ENCODE results near the gene WSCD2. TPM values are rescaled to one million over a fixed set of nuclear protein-coding genes. Genes with fewer than 3 reads are reported as not detected.

The WSCD2 gene
- total and polyA plus RNA-seq, 3 experiments from 2014 or later, result 0.39 TPM; not detected in 2

DNA sequence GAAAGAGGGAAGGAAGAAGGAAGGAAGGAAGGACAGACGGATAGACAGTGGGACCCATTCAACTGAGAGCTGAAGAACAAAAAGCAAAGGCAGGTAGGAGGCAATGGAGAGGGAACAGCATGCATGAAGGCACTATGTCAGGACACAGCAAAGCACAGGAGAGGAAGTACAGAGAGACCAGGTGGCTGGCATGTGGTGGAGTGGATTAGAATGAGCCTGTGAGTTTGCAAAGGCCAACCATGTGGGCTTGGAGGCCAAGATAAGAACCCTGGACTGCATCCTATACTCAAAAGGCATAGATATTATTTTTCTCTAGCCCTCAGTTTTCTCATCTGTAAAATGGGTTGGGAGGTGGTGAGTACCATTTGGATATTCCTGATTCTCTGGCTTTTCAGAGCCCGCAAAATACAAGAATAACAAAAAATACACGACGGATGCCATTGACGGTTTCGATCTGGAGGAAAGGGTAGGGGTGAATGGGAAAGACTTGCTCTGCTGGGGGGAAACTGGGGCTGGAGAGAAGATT, 102.9 kb downstream of the WSCD2 start:
- H3K4me1 ChIP-seq (ENCODE audit: insufficient read depth, low read length), result no peaks in the 10 kb centered on the region
- peaks cover 14 to 18% of the 10 kb centered on the region in 2 donors for H3K27me3 Mint-ChIP-seq
- ChIA-PET CTCF (no interaction called here), POLR2A (no interaction called here)
- H3K36me3 ChIP-seq (ENCODE audit: insufficient read depth, low read length), result no peaks in the 10 kb centered on the region
- no peaks in the 10 kb centered on the region for H3K9me3 ChIP-seq (ENCODE audit: low read length)
- no peaks in the 10 kb centered on the region for H3K4me1 Mint-ChIP-seq
- H3K4me3 Mint-ChIP-seq, result no peak overlapping the region
- no peaks in the 10 kb centered on the region for H3K27me3 ChIP-seq (ENCODE audit: insufficient read depth, low read length, poor library complexity, severe bottlenecking)
- no peak overlapping the region for H3K27ac ChIP-seq (ENCODE audit: low read depth, low read length)
- H3K9me3 Mint-ChIP-seq, result no peaks in the 10 kb centered on the region
- H3K27ac Mint-ChIP-seq, result no peak overlapping the region
- no peak for DNase-seq
- H3K4me3 ChIP-seq (ENCODE audit: low read length), result no peak overlapping the region
- no peaks in the 10 kb centered on the region for H3K36me3 Mint-ChIP-seq

DNA sequence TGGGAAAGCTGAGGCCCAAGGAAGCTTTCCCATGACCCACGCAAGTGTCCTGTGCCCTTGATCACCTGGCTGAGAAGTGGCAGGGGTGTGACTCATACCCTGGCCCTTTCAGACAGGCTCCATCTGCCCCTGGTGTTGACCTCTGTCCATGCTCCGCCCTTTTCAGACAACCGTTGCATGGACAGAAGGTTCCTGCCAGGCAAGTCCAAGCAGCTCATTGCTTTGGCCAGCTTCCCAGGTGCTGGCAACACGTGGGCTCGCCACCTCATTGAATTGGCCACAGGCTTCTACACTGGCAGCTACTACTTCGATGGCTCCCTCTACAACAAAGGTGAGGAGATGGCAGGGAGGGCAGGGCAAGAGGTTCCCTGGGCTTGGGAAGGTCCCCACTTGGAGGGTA, 103.5 kb downstream of the WSCD2 start:
- no peaks in the 10 kb centered on the region for H3K27me3 ChIP-seq (ENCODE audit: insufficient read depth, low read length, poor library complexity, severe bottlenecking)
- DNase-seq, result no peak
- no peaks in the 10 kb centered on the region for H3K36me3 ChIP-seq (ENCODE audit: insufficient read depth, low read length)
- H3K4me3 Mint-ChIP-seq, result no peak overlapping the region
- H3K4me1 Mint-ChIP-seq, result no peaks in the 10 kb centered on the region
- H3K27ac Mint-ChIP-seq, result no peak overlapping the region
- H3K9me3 Mint-ChIP-seq, result no peaks in the 10 kb centered on the region
- CTCF ChIA-PET, result no interaction called here
- H3K36me3 Mint-ChIP-seq, result no peaks in the 10 kb centered on the region
- POLR2A ChIA-PET, result no interaction called here
- no peak overlapping the region for H3K27ac ChIP-seq (ENCODE audit: low read depth, low read length)
- H3K4me1 ChIP-seq (ENCODE audit: insufficient read depth, low read length), result no peaks in the 10 kb centered on the region
- H3K27me3 Mint-ChIP-seq, result peaks cover 18 to 19% of the 10 kb centered on the region in 2 donors
- H3K4me3 ChIP-seq (ENCODE audit: low read length), result no peak overlapping the region
- H3K9me3 ChIP-seq (ENCODE audit: low read length), result no peaks in the 10 kb centered on the region

DNA sequence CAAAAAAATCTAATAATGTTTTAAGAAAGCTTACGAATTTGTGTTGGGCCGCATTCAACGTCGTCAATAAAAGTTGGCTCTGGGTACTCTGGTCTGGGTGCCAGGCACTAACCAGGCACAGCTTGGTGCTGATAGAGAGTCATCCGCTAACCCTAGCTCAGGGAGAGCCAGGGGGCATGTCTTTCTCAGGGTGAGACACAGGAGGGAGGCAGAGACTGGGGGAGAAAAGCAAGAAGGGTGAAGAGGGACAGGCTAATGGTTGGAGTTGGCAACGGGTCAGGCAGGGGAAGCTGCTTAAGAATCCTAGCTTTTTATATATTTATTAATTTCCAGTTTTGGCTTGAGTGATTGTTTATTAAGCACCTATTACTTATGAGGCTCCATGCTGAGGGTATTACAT, 105.1 kb downstream of the WSCD2 start:
- ChIA-PET CTCF (no interaction called here), POLR2A (no interaction called here)
- Mint-ChIP-seq H3K27me3 (peaks cover 28 to 35% of the 10 kb centered on the region in 2 donors), H3K9me3 (no peaks in the 10 kb centered on the region), H3K27ac (peak overlapping the region in 1 of 8 donors; percentile 88), H3K36me3 (no peaks in the 10 kb centered on the region), H3K4me3 (no peak overlapping the region), H3K4me1 (peaks cover 0 to under 1% (median 0%) of the 10 kb centered on the region in 3 donors)
- no peak overlapping the region for H3K4me3 ChIP-seq (ENCODE audit: low read length)
- no peak for DNase-seq
- no peaks in the 10 kb centered on the region for H3K27me3 ChIP-seq (ENCODE audit: insufficient read depth, low read length, poor library complexity, severe bottlenecking)
- H3K4me1 ChIP-seq (ENCODE audit: insufficient read depth, low read length), result no peaks in the 10 kb centered on the region
- H3K36me3 ChIP-seq (ENCODE audit: insufficient read depth, low read length), result no peaks in the 10 kb centered on the region
- no peak overlapping the region for H3K27ac ChIP-seq (ENCODE audit: low read depth, low read length)
- H3K9me3 ChIP-seq (ENCODE audit: low read length), result no peaks in the 10 kb centered on the region

DNA sequence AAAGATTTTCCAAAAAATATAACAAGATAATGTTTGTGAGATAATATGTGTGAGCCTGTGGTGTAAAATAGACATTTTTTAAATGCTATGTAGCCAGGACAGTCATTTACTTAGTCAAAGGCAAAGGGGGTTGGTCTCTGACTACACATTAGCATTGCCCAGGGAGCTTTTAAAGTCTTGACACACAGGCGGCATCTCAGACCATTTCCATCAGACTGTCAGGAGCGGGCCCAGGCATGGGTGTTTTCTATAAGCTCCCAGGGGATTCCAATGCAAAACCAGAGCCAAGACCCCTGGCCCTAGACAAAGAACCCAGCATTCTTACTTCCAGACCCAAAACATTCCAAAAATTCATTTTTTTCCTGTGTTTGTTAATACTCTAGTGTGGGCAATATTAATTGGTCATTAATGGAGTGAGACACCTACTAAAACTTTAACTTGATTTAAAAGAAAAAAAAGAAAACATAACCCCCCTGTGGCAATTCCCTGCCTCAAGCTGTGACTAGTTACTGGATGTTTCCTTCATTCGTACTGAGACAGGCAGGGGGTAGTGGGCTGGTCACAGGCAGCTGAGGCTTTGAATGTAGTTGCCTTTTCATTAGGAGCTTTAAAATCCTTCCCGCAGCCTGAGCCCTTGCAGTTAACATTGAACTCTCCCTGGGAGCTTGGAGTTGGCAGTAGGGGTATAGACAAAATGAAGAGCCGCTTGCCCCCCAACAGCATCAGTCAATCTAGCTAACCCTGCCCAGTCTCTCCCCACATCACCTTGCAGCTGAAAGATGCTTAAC, 106.3 kb downstream of the WSCD2 start:
- H3K4me3 Mint-ChIP-seq, result no peak overlapping the region
- ChIA-PET CTCF (no interaction called here), POLR2A (no interaction called here)

DNA sequence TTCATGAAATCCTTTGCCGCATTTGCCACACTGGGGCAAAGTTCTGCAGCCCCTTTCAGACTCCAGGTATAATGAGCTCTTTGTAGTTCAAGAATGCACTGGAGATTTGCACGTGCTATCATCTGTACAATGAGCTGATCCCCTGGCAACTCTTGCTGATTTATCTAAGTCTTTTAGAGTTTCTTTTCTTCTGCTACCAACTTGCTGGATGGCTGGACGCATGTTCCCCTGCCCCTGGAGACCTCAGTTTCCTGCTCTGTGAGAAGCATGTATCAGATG, 106.8 kb downstream of the WSCD2 start:
- CTCF ChIA-PET, result no interaction called here
- H3K27me3 Mint-ChIP-seq, result peaks cover 34 to 36% of the 10 kb centered on the region in 2 donors

More for the DNA sequence above, 106.3 kb downstream of the WSCD2 start:
- no peak for DNase-seq
- Mint-ChIP-seq H3K27me3 (peaks cover 37 to 38% of the 10 kb centered on the region in 2 donors), H3K36me3 (no peaks in the 10 kb centered on the region), H3K27ac (no peak overlapping the region), H3K4me1 (peaks cover 0 to 4% (median 0%) of the 10 kb centered on the region in 3 donors), H3K9me3 (no peaks in the 10 kb centered on the region)
- H3K4me1 ChIP-seq (ENCODE audit: insufficient read depth, low read length), result no peaks in the 10 kb centered on the region
- no peaks in the 10 kb centered on the region for H3K9me3 ChIP-seq (ENCODE audit: low read length)
- H3K27ac ChIP-seq (ENCODE audit: low read depth, low read length), result no peak overlapping the region
- no peaks in the 10 kb centered on the region for H3K27me3 ChIP-seq (ENCODE audit: insufficient read depth, low read length, poor library complexity, severe bottlenecking)
- H3K4me3 ChIP-seq (ENCODE audit: low read length), result no peak overlapping the region
- no peaks in the 10 kb centered on the region for H3K36me3 ChIP-seq (ENCODE audit: insufficient read depth, low read length)

DNA sequence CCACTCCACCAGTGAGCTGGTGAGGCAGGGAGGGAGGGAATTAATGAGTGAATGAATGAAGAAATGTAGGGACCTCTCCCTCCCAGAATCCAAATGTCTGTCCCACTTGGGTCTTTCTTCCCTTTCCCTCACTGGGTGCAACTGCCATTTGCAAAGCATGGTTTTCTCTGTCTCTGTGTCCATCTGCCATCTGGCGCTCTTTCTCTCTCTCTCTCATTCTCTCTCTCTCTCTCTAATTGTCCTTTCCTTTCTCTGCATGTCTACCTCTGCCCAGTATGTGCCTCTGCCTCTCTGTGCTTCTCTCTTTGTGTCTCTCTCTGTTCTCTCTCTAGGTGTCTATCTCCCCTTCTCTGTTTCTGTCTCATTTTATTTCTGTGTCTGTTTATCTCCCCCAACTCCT, 107.3 kb downstream of the WSCD2 start:
- CTCF ChIA-PET, result no interaction called here
- peaks cover 0 to 4% (median 0%) of the 10 kb centered on the region in 3 donors for H3K4me1 Mint-ChIP-seq
- no peaks in the 10 kb centered on the region for H3K36me3 Mint-ChIP-seq

More for the DNA sequence above, 106.8 kb downstream of the WSCD2 start:
- Mint-ChIP-seq H3K4me3 (no peak overlapping the region), H3K9me3 (no peaks in the 10 kb centered on the region), H3K4me1 (peaks cover 0 to 4% (median 0%) of the 10 kb centered on the region in 3 donors), H3K27ac (no peak overlapping the region), H3K36me3 (no peaks in the 10 kb centered on the region)
- POLR2A ChIA-PET, result no interaction called here
- Histone ChIP-seq H3K4me3 (ENCODE audit: low read length) (no peak overlapping the region), H3K27me3 (ENCODE audit: insufficient read depth, low read length, poor library complexity, severe bottlenecking) (no peaks in the 10 kb centered on the region), H3K9me3 (ENCODE audit: low read length) (no peaks in the 10 kb centered on the region), H3K4me1 (ENCODE audit: insufficient read depth, low read length) (no peaks in the 10 kb centered on the region), H3K27ac (ENCODE audit: low read depth, low read length) (no peak overlapping the region), H3K36me3 (ENCODE audit: insufficient read depth, low read length) (no peaks in the 10 kb centered on the region)
- DNase-seq, result no peak

DNA sequence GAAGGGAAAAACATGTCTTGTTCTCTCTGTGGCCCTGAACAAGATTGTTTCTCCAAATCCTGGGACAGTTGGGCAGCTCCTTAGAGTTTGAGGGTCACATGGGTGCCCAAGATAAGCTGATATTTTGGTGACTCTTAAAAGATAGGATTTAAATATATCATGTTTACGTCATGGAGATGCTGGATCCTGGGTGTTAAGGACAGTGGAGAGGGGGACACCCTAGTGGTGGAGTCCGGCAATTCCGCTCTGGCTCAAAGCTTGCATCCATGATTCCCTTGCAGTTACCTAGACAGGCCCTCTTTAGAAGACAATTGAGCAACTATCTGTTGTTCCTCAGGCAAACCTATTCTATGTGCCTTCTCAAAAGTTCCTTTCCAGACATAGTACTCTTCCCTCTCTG, 108.2 kb downstream of the WSCD2 start:
- Mint-ChIP-seq H3K4me3 (no peak overlapping the region), H3K4me1 (peaks cover 0 to 4% (median 0%) of the 10 kb centered on the region in 3 donors), H3K9me3 (no peaks in the 10 kb centered on the region), H3K27ac (no peak overlapping the region), H3K27me3 (peaks cover 28 to 34% of the 10 kb centered on the region in 2 donors), H3K36me3 (no peaks in the 10 kb centered on the region)
- no peaks in the 10 kb centered on the region for H3K27me3 ChIP-seq (ENCODE audit: insufficient read depth, low read length, poor library complexity, severe bottlenecking)
- H3K9me3 ChIP-seq (ENCODE audit: low read length), result no peaks in the 10 kb centered on the region
- H3K36me3 ChIP-seq (ENCODE audit: insufficient read depth, low read length), result no peaks in the 10 kb centered on the region
- CTCF ChIA-PET, result no interaction called here
- no peaks in the 10 kb centered on the region for H3K4me1 ChIP-seq (ENCODE audit: insufficient read depth, low read length)
- H3K4me3 ChIP-seq (ENCODE audit: low read length), result no peak overlapping the region
- no peak overlapping the region for H3K27ac ChIP-seq (ENCODE audit: low read depth, low read length)
- no peak for DNase-seq
- POLR2A ChIA-PET, result no interaction called here

More for the DNA sequence above, 107.3 kb downstream of the WSCD2 start:
- Histone ChIP-seq H3K36me3 (ENCODE audit: insufficient read depth, low read length) (no peaks in the 10 kb centered on the region), H3K4me3 (ENCODE audit: low read length) (no peak overlapping the region), H3K27me3 (ENCODE audit: insufficient read depth, low read length, poor library complexity, severe bottlenecking) (no peaks in the 10 kb centered on the region), H3K27ac (ENCODE audit: low read depth, low read length) (no peak overlapping the region), H3K4me1 (ENCODE audit: insufficient read depth, low read length) (no peaks in the 10 kb centered on the region), H3K9me3 (ENCODE audit: low read length) (no peaks in the 10 kb centered on the region)
- DNase-seq, result no peak
- Mint-ChIP-seq H3K27me3 (peaks cover 32 to 34% of the 10 kb centered on the region in 2 donors), H3K4me3 (no peak overlapping the region), H3K27ac (no peak overlapping the region), H3K9me3 (no peaks in the 10 kb centered on the region)
- POLR2A ChIA-PET, result no interaction called here

DNA sequence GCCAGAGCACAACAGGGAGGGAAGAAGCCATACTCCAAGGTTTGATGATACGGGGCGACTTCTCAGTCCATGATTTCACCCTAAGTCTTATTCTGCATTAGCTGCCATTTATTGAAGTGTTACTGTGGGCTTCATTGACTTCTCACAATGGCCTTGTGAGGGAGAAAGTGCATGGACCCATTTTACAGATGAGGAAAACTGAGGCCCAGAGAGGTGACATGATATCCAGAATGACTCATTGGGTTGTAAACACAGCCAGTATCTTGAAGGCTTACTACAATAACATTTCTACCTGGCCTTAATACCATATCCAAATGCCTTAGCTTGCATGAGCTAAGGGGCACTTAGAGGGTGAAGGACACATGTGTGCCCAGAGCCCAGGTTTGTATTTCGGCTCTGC, 109.4 kb downstream of the WSCD2 start:
- ChIA-PET POLR2A (no interaction called here), CTCF (no interaction called here)
- Histone ChIP-seq H3K4me1 (ENCODE audit: insufficient read depth, low read length) (no peaks in the 10 kb centered on the region), H3K9me3 (ENCODE audit: low read length) (no peaks in the 10 kb centered on the region), H3K36me3 (ENCODE audit: insufficient read depth, low read length) (no peaks in the 10 kb centered on the region), H3K4me3 (ENCODE audit: low read length) (no peak overlapping the region), H3K27me3 (ENCODE audit: insufficient read depth, low read length, poor library complexity, severe bottlenecking) (no peaks in the 10 kb centered on the region), H3K27ac (ENCODE audit: low read depth, low read length) (no peak overlapping the region)
- Mint-ChIP-seq H3K27ac (no peak overlapping the region), H3K4me3 (no peak overlapping the region), H3K9me3 (no peaks in the 10 kb centered on the region), H3K4me1 (peaks cover 0 to 4% (median 0%) of the 10 kb centered on the region in 3 donors), H3K27me3 (peaks cover 26 to 34% of the 10 kb centered on the region in 2 donors), H3K36me3 (no peaks in the 10 kb centered on the region)
- DNase-seq, result no peak
